Stimulated activated CD8-positive, alpha-beta memory T cell treated with anti-CD3 and anti-CD28 coated beads, Interleukin-15, amount 100 ng/mL, for 1 hour (primary cell): ENCODE data around the gene PIGV.
"Not testable (repeated sequence)": the region's sequence is repeated elsewhere in the genome, so short reads cannot be mapped to it uniquely, and the experiment has no call there.

Experiments used
- DNase-seq: peaks from one replicate; pipeline ENCODE4 v3.0.0-alpha.2; 2020; ENCODE audit warnings: low read depth

PIGV gene

DNA sequence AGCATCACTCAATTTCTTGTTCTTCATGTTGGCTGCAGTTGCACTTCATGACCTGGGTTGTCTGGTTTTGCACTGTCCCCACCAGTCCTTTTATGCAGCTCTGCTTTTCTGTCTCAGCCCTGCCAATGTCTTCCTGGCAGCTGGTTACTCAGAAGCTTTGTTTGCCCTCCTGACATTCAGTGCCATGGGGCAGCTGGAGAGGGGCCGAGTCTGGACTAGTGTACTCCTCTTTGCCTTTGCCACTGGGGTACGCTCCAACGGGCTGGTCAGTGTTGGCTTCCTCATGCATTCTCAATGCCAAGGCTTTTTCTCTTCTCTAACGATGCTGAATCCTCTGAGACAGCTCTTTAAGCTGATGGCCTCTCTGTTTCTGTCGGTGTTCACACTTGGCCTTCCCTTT lies 6.6 kb downstream of the PIGV start:
- no peak for DNase-seq

DNA sequence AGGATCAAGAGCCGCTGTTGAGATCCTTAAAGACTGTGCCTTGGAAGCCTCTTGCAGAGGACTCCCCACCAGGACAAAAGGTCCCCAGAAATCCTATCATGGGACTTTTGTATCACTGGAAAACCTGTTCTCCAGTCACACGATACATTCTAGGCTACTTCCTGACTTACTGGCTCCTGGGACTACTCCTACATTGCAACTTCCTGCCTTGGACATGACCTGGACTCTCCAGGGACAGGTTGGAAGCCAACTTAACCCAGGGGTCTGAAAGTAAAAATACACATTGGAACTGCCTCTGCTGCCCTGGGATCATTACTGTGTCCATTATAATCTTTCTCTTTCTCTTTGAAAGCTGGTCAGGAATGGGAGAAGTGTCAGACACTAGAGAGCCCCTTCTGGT lies 9.9 kb downstream of the PIGV start:
- DNase-seq, result no peak

DNA sequence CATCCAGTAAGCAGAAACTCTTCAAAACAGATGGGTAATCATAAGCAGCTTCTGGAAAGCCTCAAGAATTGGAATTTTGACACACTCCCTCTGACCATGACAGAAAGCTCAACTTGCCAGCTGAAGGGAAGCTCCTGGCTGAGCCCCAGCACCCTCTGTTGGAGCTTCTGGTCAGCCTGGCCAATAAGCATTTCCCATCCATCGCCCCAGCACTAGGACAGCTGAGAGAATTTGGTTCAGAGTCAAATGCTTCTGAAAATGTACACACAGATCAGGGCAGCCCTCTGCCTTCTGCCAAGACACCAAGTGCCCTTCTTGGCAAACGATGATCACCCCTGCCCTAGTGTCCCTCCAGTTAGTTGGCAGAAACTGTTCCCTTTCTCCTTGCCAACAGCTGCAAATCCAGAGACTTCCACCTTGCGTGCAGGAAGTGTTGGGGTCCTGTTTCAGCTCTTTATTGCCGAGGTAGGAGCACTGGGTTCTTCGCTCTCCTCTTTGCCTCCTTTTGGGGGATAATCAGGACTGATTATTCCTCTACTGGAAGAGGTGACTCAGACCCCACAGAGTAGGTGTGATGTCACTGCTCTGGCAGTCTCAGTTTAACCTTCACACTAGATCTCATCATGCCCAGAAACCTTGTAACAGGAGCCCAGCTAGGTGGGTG lies 11.9 kb downstream of the PIGV start:
- no peak for DNase-seq

DNA sequence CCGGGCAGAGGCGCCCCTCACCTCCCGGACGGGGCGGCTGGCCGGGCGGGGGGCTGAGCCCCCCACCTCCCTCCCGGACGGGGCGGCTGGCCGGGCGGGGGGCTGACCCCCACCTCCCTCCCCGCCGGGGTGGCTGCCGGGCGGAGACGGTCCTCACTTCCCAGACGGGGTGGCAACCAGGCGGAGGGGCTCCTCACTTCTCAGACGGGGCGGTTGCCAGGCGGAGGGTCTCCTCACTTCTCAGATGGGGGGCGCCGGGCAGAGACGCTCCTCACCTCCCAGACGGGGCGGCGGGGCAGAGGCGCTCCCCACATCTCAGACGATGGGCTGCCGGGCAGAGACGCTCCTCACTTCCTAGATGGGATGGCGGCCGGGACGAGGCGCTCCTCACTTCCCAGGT lies 16.2 kb downstream of the PIGV start:
- not testable (repeated sequence) for DNase-seq

DNA sequence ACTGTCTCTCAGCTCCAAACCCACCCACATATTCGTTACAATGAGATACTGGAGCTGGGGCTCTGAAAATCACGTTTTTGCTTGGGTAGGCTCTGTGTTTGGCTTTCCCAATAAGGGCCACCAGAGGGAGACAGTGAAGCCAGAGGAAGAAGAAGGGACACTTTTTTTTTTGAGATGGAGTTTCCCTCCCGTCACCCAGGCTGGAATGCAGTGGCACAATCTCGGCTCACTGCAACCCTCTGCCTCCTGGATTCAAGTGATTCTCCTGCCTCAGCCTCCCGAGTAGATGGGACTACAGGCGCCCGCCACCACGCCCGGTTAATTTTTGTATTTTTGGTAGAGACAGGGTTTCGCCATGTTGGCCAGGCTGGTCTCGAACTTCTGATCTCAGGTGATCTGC lies 22.4 kb downstream of the PIGV start:
- peak; percentile 66 for DNase-seq

DNA sequence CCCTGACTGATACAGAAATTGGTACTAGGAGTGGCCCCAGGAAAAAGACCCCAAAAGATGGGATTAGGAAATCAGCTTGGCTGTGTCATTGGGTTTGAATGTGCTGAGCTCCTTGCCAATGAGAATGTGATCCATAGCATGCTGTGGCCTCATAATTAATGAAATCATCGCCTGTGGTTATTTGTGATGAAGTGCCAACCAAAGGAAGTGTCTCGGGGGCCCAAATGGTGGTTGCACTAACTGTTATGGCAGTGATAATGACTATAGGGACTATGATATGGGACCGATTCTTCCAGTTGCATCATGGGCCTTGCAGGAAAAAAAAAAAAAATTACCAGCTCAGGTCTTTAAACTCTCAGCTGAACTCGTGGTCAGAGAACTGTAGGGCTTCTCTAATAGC lies 23.3 kb downstream of the PIGV start:
- DNase-seq, result no peak

DNA sequence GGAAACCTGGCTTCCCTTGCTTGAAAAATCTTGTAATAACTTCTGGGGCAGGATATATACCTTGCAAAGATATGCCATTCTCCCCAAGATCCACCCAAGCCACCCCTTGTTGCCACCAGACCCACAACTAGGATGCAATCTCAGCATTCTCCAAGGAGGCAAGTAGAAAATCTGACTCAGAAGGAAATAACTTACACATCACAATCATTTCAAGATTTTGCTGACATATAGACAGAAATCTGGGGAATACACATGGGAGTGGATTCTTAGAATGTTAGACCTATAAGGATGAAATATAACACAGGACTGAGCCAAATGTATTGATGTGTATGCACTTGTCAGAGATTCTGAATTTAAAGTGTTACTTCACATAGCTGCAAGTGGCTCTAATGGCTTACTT lies 24.0 kb downstream of the PIGV start:
- no peak for DNase-seq

DNA sequence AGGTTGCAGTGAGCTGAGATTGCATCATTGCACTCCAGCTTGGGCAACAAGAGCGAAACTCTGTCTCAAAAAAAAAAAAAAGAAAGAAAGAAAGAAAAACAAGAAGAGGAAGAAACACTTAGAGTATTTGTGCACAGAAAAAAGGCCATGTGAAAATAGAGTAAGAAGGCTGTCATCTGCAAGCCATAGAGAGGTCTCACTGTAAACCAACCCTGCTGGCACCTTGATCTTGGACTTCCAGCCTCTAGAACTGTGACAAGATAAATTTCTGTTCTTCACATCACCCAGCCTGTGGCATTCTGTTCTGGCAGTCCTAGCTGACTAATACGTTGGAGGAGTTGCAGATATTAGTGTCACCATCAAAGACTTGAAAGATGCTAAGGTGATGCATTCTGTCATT lies 26.6 kb downstream of the PIGV start:
- DNase-seq, result no peak

DNA sequence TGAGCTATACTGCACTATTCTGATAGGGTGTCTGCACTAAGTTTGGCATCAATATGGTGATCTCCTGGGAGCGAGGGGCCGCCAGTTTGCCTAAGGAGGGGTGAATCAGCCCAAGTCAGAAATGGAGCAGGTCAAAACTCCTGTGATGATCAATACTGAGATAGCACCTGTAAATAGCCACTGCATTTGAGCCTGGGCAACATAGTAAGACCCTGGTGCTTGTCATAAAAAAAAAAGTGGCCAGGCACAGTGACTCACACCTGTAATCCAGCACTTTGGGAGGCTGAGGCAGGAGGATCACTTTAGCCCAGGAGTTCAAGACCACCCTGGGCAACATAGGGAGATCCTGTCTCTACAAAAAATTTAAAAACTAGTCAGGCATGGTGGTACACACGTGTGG lies 27.1 kb downstream of the PIGV start:
- no peak for DNase-seq

DNA sequence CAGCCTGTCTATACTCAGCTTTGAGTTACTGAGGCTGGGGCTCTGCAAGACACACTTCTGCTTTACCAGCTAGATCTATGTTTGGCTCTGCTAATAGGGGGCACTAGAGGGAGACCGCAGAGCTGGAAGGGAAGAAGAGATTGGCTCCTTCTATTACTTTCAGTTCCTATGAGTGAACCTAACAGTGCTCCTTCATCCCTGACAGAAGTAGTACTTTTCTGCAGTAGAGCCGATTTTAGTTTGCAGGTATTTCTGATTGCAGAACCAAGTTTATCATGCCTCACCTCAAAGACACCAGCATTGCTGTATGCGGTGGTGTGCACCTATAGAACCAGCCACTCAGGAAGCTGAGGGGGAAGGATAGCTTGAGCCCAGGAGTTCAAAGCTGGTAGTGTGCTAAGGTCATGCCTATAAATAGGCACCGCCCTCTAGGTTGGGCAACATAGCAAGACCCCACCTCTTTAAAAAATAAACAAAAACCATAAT lies 33.1 kb downstream of the PIGV start:
- no peak for DNase-seq

DNA sequence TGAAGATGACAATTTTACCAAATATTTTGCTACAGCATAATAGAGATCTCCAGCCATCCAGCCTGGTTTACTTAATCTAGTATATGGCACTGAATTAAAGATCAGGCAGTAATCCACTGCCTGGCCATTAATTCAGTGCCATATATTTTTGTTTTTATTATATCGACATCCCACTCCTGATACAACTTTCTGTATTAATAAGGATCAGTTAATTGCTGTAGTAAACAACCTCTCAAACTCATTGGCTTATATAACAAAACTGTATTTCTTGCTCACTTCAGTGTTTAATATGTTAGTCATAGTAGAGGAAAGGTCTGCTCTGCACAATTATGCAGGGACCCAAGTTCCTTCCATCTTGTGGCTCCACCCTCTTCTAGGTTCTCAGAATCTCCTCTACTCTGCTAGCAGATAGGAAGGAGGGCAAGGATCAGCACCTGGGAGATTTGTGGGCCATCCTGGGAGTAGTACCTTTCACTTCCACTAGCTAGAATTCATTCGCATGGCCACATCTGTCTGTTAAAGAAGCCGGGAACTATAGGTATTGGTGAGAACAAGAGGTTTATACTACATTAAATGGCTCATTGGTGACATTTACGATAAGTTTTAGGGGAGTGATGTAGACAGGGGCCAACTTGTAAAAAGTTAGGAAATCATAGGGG lies 35.1 kb downstream of the PIGV start:
- DNase-seq, result no peak

DNA sequence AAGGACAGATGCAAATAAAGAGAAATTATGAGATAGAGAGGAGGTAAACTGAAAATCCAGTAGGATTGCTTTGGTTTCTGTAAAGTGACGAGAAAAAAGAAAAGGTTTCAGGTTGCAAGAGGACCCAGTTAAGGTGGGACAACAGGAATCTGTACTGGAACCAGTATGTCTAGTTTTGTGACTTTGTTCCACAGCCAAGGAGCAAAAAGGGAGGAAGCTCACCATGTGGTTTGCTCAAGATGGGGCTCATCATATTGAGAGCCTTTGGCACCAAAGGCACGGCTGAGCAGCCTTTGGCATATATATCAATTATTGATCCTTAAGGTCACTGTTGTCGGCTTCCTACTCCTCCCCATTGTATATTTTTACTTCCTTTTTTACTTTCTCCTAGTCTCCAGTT lies 37.0 kb downstream of the PIGV start:
- no peak for DNase-seq

DNA sequence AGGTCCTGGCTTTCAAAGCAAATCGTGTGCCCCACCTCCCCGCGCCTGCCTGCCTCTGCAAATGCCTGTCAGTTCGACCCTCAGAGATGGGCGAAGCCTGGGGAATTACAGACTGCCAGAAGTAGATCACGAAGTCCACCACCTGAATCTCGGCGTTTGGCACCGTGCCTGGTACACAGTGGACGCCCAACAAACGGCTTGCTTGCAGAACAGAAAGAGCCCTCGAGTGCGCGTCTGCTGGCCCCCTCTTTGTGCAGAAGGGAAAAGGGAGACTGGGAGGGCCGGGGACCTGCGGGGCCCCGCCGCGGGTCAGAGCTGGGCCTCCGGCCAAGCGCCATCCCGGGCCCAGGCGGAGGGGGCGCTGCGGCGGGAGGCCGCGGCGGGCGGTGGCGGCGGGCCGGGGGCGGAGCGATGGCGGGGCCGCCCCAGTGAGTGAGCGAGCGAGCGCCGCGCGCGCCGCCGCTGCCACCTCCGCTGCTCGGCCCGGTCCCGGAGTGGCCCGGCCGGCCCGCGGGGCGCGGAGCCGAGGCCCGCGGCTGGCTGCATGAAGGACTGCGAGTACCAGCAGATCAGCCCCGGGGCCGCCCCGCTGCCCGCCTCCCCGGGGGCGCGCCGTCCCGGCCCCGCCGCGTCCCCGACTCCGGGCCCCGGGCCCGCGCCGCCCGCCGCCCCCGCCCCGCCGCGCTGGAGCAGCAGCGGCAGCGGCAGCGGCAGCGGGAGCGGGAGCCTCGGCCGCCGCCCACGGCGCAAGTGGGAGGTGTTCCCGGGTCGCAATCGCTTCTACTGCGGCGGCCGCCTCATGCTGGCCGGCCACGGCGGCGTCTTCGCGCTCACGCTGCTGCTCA lies 38.7 kb downstream of the PIGV start, which contains the start of gene ZDHHC18:
Gene ZDHHC18, plus strand, starts transcription at position 428 of the 845 bp plus-strand sequence. Its CDS starts 117 bp downstream, at position 545.
- peak; percentile 32 for DNase-seq

DNA sequence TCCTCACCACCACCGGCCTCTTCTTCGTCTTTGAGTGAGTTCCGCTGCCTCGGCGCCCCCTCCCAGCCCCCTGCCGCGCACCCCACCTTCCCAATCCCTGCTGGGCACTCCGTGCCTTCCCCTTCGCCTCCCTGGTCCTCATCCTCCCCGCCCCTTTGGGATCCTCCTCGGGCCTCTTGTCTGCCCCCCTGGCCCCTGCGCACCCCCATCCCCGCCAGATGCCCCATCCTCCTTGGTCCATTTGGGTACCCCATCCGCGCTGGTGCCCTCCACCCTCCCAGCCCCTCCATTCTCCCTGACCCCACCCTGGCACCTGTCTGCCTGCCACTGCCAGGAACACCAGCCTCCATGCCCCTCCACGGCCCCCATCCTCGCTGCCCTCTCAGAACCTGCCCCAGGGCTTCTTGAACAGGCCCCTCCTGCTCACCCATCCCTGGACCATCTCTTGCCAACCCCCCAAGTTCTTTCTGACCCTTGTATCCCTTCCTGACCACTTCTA lies 39.4 kb downstream of the PIGV start:
- no peak for DNase-seq

DNA sequence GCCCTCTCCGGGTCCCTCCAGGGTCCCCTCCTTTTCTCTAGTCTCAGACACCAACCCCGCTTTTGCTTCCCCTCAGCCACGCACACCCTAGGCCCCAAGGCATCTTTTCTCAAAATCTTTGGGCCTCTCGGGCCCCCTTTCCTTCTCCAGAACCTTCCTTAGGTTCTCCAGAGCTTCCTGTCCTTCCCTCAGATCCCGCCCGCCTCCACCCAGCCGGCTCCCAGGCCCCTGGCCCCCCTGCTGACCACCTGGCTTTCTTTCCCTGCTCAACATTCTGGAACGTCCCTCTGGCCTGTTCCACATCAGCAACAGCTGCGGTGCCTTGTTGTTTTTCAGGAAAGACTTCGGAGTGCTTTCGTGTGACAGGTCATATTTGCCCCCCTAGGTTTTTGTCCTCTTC lies 39.9 kb downstream of the PIGV start:
- DNase-seq, result no peak

DNA sequence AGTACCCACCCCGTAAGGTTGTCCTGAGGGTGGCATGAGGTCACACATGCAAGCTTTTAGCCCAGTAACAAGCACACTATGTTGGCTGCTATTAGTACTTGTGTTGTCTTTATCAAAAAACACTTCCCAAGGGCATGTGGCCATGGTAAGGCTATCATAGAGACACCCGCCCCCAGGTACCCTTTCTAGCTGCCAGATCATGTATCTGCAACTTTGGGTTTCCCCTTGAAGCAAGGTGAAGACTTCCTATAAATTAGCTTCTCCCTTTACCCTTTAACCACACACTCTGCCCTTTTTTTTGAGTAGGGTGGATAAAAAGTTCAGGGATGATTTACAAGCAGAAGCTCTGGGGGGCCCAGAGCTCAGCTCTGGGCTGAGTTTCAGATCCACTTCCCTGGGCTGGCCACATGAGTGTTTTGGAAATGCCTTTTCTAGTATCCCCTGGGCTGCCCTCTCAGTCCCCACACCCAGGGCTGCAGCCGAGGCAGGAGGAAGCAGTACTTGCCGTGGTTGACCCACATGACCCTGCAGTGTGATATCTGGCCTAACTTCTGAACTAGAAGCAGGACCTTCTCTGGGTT lies 40.8 kb downstream of the PIGV start:
- no peak for DNase-seq

DNA sequence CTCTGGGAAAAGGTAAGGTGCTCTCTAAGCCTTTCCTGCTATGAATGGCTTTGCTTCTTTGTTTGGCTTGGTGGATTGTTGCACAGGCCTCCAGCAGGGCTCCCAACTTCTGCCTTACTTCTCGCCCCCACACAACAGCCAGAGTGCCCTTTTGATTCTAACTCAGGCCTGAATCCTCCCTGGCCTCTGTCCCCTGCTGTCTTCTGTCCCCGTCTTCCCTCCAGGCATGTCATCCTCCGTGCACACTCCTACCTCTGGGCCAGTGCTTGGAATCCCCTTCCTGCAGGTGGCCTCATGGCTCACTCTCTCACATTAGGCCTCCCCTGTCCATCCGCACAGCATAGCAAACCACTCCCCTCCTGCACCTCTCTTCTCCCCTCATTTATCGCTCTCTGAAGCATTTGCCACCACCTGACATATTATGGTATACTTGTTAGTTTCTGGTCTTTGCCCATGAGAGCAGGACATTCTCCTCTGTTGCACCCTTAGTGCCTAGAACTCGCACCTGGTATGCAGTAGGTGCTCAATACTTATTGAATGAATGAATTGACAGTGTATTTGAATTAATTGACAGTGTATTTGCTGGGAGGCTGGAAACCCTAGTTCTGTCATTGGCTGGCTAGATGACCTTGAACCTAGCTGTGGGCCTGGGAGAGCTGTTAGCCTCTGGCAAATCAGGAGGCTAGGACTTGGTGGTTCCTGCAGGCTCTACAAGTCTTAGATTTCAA lies 41.6 kb downstream of the PIGV start:
- DNase-seq, result no peak

DNA sequence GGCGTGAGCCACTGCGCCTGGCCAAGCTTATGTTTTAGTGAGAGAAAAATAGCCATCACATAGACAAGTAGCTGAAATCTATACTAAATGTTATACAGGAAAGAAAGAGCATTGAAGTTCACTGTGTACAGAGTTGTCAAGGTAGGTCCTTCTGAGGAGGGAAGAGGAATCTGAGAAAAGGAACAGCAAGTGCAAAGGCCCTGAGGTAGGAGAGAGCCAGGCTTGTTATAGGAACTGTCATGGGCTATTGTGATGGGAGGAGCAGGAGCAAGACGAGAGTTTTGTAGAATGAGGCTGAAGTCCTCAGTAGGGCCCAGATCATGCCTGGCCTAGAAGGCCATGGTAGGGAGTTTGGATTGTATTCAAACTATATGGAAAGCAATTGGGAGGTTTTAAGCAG lies 43.3 kb downstream of the PIGV start:
- no peak for DNase-seq

DNA sequence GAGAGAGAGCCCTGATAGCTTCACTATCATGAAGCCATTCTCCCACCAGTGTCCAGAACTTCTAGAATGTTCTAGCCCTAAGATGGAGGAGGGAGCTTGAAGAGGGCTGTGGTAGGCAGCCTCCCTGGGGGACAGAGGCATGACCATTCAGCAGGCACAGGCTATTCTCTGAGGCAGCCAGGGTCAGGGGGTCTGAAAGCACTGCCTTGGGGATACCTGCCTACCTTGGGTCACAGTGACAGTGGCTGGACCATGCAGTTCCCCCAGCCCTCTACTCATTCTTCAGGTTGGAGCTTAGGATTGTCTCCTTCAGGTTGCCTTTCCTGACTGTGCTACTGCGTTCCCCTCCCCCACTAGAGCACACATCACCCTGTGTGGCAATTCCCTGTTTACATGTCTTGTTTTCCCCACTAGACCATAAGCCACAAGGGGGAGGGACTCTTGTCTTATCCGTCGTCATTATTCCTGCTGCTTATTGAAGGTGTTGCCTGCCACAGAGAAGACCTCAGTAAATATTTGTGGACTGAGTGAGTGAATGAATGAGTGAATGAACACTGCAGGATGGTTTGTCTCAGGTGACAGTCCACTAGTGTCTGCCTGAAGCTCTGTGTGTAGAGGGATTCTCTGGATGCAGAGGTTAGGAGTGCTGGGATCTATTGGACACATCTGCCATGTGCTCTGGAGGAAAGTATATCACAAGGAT lies 43.9 kb downstream of the PIGV start:
- no peak for DNase-seq

DNA sequence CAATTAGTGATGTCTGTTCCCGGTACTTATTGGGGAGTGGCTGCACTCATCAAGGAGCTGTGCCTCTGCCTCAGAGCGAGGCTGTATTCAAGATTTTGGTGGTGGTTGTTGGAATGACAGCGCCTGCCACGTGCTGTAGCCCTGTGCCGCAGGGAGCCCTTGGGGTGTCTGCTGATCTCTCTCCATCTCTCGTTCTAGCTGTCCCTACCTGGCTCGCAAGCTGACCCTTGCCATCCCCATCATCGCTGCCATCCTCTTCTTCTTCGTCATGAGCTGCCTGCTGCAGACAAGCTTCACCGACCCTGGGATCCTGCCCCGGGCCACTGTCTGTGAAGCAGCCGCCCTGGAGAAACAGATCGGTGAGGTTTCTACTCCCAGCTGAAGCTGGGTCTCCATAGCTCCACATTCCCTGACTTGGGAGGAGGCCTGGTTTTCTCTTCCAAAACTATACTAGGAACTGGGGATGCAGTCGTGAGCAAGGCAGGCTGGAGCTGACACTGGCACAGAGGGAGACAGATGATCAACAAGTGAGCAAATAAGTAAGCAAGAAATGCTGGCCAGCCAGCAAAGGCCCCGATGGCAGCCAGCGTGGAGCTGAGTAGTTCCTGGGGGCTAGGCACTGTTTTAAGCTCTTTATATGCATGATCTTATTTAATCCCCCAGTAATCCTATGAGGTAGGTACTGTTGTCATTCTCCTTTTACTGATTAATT lies 44.7 kb downstream of the PIGV start:
- DNase-seq, result no peak
